Lower leg skin (tissue), 4 donors: ENCODE results near the gene DYNLRB1. TPM values are rescaled to one million over a fixed set of nuclear protein-coding genes. Genes with fewer than 3 reads are reported as not detected.
"Not testable (repeated sequence)": the region's sequence is repeated elsewhere in the genome, so short reads cannot be mapped to it uniquely, and the experiment has no call there.

Source experiments
- DNase-seq, 2 donors: peaks; one replicate each; pipeline ENCODE4 v3.0.0-alpha.2; 2019; ENCODE audit warnings: low spot score in 2 of 2
- H3K4me3 ChIP-seq: fragments of 200-600 bp; sonication (generic); 2 replicates; pipeline ENCODE4 v1.5.1; 2017; ENCODE audit warnings: mild to moderate bottlenecking, low read depth; ENCODE audit not compliant: poor library complexity, severe bottlenecking
- POLR2A ChIP-seq, 2 donors: fragments of 450-650 bp; IDR thresholded peaks; one replicate each; pipeline ENCODE4 v1.6.1; 2016 to 2017; ENCODE audit warnings: antibody characterized with exemption in 2 of 2, mild to moderate bottlenecking in 1 of 2, moderate library complexity in 1 of 2
- WGBS, 2 donors: methylation state at CpG; one replicate each; pipeline ENCODE4 v1.1.5; 2018; 5-methylcytosine and 5-hydroxymethylcytosine counted together
- intact Hi-C: fragments of 100-400 bp; cut with DNase I; formaldehyde crosslinking; loops from one replicate; pipeline ENCODE4 v1.15.0; 2023; ENCODE audit warnings: low total_unique reads
- total RNA-seq, 4 donors: library from RNA; depleted of rRNA; stranded (reverse); fragments of >200 nt; gene quantifications; one replicate each; pipeline ENCODE4 v1.1.0, GENCODE V29; 2016
- TF ChIP-seq, protein P1 (sequence below), 3 donors: fragments of 450-650 bp; IDR thresholded peaks; one replicate each; pipeline ENCODE4 v1.5.1; 2016; ENCODE audit warnings: antibody characterized with exemption in 3 of 3, mild to moderate bottlenecking in 3 of 3, moderate library complexity in 2 of 3

DYNLRB1 gene
- total RNA-seq, 4 donors from 2014 or later, result 162 to 232 (median 193) TPM

DNA sequence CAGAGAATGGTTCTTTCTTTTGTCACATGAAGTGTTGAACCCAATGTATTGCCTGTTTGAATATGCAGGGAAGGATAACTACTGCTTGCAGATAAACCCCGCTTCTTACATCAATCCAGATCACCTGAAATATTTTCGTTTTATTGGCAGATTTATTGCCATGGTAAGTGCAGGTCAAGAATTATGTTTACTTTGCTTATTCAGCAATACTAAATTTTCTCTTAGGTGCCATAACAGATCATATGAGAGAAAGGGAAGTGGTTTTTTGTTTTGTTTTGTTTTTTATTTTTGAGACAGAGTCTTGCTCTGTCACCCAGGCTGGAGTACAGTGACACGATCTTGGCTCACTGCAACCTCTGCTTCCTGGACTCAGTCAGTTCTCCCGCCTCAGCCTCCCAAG lies 36.6 kb upstream of the DYNLRB1 start:
- no peak for DNase-seq
- H3K4me3 ChIP-seq, result no peak overlapping the region
- TF ChIP-seq POLR2A (IDR thresholded peaks at IDR 0.05), result no peak
- TF ChIP-seq, protein P1, sequence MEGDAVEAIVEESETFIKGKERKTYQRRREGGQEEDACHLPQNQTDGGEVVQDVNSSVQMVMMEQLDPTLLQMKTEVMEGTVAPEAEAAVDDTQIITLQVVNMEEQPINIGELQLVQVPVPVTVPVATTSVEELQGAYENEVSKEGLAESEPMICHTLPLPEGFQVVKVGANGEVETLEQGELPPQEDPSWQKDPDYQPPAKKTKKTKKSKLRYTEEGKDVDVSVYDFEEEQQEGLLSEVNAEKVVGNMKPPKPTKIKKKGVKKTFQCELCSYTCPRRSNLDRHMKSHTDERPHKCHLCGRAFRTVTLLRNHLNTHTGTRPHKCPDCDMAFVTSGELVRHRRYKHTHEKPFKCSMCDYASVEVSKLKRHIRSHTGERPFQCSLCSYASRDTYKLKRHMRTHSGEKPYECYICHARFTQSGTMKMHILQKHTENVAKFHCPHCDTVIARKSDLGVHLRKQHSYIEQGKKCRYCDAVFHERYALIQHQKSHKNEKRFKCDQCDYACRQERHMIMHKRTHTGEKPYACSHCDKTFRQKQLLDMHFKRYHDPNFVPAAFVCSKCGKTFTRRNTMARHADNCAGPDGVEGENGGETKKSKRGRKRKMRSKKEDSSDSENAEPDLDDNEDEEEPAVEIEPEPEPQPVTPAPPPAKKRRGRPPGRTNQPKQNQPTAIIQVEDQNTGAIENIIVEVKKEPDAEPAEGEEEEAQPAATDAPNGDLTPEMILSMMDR (IDR thresholded peaks at IDR 0.05), result no peak
- WGBS, 2 donors, result 93 to 97% methylated on average over 4 of the region's 4 CpGs
- intact Hi-C loops, result no loop called here

DNA sequence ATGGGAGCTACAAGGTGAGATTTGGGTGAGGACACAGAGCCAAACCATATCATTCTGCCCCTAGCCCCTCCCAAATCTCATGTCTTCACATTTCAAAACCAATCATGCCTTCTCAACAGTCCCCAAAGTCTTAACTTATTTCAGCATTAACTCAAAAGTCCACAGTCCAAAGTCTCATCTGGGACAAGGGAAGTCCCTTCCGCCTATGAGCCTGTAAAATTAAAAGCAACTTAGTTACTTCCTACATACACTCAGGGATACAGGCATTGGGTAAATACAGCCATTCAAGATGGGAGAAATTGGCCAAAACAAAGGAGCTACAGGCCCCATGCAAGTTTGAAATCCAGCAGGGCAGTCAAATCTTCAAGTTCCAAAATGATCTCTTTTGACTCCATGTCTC lies 34.1 kb upstream of the DYNLRB1 start:
- WGBS, 2 donors, result 59 to 100% methylated on average over 1 of the region's 1 CpG
- intact Hi-C loops, H3K4me3 ChIP-seq, DNase-seq: not testable (repeated sequence)

DNA sequence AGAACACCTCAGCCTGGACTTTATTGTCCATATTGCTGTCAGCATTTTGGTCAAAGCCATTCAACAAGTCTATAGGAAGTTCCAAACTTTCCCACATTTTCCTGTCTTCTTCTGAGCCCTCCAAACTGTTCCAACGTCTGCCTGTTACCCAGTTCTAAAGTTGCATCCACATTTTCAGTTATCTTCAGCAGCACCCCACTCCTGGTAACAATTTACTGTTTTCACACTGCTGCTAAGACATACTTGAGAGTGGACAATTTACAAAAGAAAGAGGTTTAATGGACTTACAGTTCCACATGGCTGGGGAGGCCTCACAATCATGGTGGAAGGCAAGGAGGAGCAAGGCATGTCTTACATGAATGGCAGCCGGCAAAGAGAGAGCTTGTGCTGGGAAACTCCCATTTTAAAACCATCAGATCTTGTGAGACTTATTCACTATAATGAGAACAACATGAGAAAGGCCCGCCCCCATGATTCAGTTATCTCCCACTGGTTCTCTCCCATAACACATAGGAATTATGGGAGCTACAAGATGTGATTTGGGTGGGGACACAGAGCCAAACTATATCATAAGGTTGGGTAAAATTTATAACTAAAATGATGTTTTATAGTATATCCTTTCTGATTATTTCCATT lies 32.5 kb upstream of the DYNLRB1 start:
- DNase-seq, intact Hi-C loops, H3K4me3 ChIP-seq: not testable (repeated sequence)
- WGBS, 2 donors, result 96 to 99% methylated on average over 3 of the region's 3 CpGs

DNA sequence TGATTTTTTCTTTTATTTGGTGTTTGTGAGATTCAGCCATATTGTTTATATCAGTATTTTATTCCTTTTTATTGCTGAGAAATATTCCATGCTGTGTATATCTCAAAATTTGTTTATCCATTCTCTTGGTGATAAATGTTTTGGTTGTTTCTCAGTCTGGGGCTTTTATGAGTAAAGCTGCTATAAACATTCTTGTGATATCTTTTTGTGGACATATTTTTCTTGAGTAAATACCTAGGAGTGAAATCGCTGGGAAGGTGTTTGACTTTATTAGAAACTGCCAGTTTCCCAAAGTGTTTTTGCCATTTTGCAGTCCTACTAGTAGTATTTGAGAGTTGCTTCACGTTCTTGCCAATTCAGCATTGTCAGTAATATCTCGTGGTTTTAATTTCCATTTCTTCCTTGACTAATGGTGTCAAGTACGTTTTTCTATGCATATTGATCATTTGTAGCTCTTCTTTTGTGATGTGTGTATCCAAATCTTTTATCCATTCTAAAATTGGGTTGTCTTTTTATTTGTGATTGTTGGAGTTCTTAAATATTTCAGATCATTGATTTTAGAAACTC lies 31.1 kb upstream of the DYNLRB1 start:
- no peak overlapping the region for H3K4me3 ChIP-seq
- TF ChIP-seq POLR2A (IDR thresholded peaks at IDR 0.05), result no peak
- TF ChIP-seq, protein P1 (IDR thresholded peaks at IDR 0.05), result no peak
- DNase-seq, result no peak
- intact Hi-C loops, result no loop called here
- WGBS, 2 donors, result 82 to 86% methylated on average over 4 of the region's 4 CpGs

DNA sequence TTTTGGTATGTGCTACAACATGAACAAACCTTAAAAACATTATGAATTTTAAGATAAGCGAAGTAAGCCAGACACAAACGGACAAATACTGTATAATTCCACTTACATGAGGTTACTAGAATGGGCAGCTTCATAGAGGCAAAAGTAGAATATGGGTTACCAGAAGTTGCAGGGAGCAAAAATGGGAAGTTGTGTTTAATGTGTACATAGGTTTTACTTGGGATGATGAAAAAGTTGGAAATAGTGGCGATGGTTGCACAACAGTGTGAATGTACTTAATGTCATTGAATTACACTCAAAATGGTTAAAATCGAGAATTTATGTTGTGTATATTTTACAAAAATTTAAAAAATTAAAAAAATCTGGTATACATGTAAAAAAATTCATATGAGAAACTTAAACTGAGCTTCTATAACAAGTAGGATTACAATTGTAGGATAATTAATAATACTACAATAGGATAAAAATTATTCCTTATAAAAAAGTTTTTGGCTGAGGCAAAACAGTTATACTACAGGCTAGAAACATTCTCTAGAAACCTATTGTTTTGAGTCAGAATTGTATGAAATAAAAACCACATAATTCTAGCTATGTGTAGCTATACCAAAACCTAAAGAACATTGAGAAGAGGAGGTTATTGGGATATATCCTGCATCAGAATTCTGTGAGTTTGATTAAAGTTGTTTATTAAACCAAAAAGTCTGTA lies 24.8 kb upstream of the DYNLRB1 start:
- no peak for DNase-seq
- intact Hi-C loops, result no loop called here
- no peak overlapping the region for H3K4me3 ChIP-seq
- WGBS, 2 donors, result 95 to 98% methylated on average over 4 of the region's 4 CpGs
- TF ChIP-seq POLR2A (IDR thresholded peaks at IDR 0.05), result no peak
- TF ChIP-seq, protein P1 (IDR thresholded peaks at IDR 0.05), result no peak

DNA sequence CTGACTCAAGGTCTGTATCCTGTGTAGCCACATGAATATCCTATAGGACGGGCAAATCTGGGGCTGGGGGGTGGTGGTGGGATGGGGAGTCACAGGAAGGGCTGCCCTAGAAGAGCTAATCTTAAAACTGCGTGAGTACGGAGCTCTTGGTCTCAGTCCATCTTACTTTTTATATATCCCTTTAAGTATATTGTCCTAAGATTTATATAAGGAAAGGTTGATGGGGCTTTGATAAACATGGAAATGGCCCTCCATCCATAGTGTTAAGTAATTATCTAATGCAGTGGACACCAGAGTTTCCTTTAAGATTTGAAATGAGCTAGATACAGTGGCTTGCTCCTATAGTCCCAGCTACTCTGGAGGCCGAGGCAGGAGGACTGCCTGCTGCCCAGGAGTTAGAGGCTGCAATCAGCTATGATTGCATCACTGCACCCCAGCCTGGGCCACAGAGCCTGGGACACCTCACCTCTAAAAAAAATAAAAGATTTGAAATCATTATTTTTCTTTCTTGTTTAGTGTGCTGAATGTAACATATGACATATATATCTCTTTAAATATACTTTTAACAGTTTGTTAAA lies 24.2 kb upstream of the DYNLRB1 start:
- TF ChIP-seq, protein P1 (IDR thresholded peaks at IDR 0.05), result no peak
- TF ChIP-seq POLR2A (IDR thresholded peaks at IDR 0.05), result no peak
- intact Hi-C loops, result no loop called here
- no peak overlapping the region for H3K4me3 ChIP-seq
- DNase-seq, result no peak
- WGBS, 2 donors, result 87 to 98% methylated on average over 4 of the region's 4 CpGs
